Ammon's horn (tissue), 1 donor: Measurements from ENCODE around the gene ECE1.
A peak's percentile ranks its signal among the peaks of the same experiment; 100 is the strongest.

Source experiments
- DNase-seq: peaks from one replicate; pipeline ENCODE4 v3.0.0-alpha.2; 2016; ENCODE audit warnings: low spot score

ECE1 gene

DNA sequence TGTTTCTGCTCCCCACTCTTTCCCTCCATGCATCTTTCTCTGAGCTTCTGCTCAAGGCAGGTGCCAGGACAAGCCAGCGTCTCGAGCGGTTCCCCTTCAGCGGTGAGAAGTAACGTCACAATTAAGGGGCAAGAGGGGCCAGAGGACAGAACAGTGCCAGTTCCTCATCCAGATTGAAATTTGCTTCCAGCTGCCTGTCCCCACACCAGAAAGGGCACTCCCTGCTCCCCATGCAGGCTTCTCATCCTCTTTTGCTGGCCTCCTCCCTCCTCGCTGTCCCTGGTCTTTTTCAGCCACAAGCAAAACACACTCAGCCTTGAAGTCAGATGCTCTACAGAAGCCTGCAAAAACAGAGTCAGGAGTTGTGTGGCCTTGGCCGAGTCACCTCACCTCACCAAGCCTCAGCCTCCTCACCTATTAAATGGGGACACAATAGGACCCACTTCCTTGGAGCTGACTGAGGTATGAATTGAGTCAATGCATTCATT lies 35.0 kb upstream of the ECE1 start:
- no peak for DNase-seq

DNA sequence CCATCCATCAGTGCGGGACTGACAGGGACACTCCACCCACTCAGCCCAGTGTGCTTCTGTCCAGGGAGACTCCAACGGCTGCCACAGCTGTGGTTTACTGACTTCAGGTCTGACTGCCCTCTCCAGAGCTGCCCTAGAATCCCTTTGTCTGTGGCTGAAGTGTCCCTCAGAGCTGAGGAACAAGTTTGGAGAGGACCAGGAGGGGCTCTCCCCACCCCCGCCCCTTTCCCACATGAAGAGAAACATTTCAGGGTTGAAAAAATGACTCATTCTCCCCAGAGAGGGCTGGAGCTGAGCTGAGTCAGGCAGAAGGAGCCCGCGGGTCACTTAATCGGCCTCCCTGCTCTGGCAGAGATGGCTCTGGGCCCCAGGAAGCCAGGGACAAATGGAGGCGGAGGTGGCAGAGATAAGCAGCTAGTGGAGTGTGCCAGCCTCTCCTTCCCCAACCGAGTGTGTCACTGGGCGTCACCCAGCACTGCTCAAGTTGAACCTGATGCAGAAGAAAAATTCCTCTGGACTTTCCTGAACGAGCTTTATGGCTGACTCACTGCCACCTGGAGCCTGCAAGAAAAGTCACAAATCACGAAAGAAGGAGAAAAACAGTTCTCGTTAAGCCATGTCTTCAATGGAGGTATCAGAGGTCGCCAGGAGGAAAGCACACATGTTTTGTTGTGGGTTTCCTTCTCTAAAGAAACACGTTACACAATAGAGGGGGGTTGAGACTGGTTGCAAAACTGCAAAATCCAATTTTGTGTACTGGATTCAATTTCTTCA lies 34.3 kb upstream of the ECE1 start:
- DNase-seq: no peak

DNA sequence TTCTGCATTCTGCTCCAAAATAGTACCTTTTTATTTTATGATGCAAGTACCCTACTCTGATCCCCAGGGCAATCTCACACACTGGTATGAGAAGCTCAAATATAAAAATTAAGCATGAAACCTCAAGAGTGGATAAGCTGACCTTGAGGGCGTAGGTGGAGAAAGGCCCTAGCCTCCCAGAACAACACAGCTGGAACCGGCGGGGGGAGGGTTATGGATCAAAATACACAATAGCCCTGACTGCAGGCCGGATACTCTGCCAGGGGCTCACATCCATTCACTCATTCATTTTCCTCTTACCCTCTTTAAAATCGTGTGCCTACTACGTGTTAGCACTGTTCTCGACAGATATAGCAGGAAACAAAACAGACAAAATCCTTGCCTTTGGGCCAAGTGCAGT lies 32.8 kb upstream of the ECE1 start:
- DNase-seq: no peak

DNA sequence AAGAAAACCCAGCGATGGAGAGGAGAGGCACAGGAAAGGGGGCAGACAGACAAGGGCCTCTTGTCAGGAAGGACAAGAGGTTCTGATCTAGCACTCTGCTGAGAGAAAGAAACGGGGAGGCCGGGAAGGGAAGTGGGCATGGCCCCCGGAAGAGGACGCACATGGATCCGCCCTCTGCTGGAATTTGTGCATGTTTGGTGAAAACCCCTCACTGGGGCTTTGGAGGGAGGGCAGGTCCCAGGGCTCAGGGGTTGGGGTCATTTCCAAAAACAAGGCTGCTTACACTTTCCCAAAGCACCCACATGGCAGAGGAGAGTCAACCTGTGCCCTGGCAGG lies 32.4 kb upstream of the ECE1 start:
- no peak for DNase-seq

DNA sequence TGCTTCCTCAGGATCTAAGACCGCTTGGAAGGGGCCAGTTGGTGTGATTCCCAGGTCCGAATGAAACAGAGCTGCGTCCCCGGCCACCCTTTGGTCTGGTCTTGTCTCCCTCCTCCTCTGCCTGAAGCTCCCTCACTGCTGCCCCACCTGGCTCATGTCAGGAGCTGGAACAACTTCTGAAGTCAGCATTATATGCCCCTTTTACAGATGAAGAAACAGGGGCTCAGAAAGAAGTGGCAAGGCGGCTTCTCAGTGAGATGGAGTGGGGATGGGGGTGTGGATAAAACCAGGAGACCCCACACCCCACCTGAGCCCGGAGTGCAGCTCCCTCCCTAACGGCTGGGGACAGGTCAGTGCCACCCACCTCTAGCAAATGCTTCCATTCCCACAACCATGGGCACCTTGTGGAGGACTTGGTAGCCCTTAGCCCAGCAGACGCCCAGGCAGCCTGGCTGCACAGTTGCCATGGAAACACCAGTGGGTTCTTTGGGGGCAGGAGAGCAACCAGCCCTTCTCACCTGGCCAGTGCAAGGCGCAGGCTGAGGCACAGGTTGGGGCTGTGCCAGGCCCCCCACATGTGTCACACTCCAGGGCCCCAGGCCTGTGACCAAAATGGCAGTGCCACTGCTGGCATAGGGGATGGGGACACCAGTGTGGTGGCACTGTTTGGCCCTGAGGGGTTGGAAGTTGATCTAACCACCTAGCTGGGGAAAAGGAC lies 31.9 kb upstream of the ECE1 start:
- DNase-seq: no peak

DNA sequence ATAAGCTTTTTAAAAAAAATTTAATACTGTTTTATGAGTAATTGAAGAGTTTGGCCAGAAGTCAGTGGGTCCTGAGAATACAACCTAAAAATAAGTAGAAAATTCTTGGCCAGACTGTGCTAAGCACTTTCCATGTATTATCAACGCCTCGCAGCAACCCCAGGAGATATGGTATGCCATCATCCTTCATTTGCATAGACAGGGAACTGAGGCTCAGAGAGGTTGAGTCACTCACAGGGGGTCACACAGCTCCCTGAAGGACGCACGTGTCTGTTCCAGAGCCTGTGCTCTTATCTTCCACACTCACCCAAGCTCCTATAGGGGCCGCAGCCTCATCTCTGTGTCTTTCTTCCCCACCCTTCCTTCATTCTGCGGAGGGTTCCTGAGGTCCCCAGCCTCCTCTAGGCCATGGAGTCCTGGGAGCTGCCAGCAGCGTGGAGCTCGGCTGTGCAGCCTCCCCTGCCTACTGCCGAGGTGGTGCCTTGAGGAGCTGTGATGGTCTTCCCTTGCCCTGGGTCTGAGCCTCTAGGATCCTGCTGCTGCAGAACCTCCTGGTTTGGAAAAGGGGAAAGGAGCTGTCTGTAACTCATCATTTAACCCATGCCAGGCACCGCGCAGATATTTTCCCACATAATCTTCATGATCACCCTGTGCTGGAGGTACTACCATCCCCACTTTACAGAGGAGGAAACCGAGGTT lies 30.3 kb upstream of the ECE1 start:
- no peak for DNase-seq

DNA sequence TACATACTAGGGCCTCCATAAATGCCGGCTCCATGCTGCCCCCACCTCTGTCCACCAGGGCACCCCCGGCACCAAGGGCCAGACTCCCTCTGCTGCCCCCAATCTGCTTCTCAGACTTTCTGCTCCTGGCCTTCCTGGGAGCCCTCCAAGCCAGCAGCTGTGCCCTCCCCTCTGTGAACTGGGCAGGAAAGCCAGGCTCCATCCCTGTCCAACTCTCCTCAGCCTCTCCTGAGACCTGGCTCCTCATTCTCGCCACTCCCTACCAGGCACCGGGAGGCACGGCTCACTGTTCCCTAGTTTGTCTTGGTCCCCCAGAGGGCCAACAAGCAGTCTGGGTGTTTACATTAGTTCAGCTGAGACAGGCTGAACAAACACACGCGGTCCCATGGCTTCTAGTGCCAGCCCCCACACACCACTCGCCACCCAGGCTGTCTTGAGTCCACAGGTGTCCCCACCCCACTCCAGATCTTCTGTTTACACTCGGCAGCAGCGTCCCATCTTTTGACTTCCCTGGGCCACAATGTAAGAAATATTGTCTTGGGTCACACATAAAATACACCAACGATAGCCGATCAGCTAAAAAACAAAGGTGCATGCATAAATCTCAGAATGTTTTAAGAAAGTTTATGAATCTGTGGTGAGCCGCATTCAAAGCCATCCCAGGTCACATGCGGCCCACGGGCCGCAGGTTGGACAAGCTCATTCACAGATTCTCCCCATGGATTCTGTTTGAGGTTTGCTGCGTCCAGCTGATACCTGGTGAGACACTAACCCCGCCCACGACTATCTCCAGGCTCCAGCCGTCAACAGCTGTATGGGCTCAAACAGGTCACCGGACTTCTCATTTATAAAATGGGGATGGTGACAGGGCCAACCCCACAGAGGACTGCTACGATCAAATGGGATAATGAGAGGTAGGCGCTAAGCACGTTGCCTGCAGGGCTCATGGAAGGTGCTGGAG lies 29.5 kb upstream of the ECE1 start:
- no peak for DNase-seq

DNA sequence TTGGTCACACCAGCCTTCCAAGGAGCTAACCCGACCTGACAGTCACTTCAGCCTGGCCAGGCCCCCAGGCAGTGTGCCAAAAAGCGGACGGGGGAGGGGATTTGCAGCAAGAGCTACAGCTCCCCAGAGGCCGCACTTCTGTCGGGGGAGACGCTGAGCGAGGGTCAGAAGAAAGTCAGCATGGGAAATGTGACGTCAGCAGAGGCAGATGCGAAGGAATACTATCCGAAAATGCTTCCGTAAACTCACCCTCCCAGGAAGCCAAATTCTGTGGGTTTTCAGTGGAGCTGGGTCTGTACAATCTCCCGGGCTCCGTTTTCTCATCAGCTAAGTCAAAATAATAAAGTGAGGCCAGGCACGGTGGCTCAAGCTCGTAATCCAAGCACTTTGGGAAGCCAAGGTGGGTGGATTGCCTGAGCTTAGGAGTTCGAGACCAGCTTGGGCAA lies 28.5 kb upstream of the ECE1 start:
- no peak for DNase-seq

DNA sequence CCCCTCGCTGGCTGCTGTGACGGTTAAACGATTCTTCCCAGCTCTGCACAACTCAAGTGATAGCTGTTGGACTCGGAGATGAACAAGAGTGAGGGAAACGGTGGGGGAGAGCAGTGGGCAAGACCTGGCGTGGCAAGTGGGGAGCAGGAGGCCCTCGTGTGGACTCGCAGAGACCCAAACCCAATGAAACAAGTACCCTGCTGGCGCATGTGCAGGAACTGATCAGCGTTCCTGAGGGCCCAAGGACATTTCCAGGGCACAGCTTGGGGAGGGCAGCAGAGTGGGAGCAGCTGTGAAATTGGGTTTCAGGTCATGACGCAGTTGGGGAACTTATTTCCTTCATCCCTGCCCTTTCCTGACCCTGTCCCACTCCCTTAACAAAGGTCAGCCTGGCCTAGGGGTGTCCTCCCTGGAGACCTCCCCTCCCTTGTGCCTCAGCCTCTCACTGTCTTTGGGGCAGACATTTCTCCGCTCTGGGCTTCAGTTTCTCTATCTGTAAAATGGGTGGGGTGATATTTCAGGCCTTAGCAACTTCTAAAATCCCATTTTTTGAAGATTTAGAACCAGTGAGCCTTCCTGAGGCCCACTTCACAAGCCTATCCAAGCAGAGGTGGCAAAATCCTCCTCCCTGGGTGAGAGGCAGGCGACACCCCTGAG lies 27.9 kb upstream of the ECE1 start:
- no peak for DNase-seq

DNA sequence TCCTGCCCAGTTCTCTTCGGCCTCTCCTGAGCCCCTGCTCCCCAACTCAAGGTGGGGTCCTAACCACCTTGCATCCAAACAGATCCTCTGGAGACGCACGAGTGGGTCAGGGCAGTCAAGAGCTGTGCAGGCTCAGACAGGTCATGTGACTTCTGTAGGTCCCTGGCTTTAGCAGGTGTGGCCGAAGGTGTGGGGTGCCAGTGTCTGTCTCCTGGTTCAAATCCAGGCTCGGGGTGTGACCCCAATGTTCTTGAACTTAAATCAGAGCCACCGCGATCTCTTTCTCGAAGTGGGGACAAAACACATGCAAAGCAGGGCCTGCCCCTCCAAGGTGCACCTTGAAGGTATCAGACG lies 27.4 kb upstream of the ECE1 start:
- DNase-seq: no peak

DNA sequence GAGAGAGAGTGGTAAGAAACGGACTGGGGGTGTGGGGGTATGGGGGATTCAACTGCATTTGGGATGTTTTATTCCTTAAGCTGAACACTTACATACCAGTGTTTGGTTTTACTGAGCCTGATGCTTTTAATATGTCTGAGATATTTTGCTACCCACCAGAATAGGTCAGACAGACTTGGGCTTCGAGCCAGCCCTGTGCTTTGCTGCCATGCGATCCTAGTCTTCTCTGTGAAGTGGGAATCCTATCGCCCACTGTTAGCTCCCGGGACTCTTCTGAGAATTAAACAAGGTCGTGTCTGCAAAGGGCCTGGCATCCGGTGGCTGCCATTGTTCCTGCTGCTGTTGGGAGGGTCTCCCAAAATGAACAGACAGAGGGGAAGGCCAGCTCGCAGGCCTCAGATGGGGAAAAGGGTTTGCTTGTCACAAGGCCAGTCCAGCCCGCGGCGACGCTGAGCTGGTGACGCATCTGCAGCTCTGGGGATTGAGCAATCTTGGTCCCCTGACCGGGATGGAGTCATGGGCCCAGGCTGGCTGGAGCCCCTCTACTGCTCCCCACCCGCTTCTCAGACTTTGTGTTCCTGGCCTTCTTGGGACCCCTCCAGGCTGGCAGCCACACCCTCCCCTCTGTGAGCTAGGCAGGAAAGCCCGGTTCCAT lies 26.9 kb upstream of the ECE1 start:
- DNase-seq: peak; percentile 73

DNA sequence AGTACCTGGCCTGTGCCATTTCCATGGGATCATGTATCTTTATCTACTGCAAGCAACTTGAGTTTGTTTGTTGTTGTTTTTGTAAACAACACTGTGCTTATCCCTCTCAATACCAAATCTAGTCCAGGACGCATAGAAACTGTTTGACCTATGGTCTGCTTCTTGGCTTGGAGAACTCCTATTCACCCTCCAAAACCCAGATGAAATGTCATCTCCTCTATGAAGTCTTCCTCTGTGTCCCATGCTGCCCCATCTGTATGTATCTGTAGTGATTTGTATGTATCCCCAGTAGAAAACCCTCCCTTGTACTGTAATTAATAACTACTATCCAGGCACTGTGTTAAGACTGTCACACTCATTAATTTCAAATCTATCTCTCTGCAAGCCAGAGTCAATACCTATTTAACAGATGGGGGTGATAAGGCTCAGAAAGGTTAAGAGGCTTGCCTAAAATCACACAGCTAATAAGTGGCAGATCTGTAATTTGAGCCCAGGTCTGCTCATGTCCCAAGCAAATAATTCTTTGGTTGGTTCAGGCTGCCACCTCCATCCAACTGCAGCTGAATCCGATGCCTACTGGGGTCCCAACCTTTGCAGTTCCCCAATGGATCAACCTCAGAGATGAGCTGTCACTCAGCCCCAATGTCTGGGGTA lies 24.6 kb upstream of the ECE1 start:
- no peak for DNase-seq

DNA sequence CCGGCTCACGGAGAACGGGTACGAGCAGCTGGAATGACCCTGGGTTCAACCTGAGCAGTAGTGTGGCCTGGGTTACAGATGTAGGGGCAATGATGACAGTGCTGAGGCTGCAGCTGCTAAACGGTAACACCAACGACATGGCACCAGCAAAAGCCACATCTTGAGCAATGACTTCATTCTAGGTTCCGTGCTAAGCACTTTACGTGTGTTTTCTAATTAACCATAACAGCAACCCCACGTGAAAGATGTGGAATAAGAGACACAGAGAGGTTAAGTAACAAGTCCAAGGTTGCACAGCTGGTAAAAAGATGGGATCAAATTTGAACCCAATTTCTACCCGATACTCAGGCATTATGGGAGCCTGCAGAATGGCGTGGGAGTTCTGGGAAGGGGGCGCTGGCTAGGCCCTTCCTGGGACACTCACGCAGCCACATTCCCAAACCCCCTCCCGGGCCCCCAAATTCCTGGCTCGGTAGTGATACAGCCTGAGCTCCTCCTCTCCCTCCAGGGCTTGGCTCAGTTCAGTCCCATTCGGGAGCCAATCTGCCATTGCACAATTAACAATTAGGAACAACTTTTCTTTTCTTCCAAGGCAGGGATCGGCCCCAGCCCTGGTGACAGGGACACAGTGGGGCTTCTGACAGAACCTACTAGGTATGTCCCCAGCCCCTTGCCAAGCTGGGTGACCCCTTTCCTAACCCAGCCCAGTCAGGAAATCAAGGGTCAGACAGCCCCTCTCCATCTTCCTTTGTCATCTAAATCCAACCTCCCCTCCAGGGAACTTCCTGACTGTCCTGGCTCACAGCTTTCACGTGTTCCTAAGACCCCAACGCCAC lies 23.8 kb upstream of the ECE1 start:
- no peak for DNase-seq

DNA sequence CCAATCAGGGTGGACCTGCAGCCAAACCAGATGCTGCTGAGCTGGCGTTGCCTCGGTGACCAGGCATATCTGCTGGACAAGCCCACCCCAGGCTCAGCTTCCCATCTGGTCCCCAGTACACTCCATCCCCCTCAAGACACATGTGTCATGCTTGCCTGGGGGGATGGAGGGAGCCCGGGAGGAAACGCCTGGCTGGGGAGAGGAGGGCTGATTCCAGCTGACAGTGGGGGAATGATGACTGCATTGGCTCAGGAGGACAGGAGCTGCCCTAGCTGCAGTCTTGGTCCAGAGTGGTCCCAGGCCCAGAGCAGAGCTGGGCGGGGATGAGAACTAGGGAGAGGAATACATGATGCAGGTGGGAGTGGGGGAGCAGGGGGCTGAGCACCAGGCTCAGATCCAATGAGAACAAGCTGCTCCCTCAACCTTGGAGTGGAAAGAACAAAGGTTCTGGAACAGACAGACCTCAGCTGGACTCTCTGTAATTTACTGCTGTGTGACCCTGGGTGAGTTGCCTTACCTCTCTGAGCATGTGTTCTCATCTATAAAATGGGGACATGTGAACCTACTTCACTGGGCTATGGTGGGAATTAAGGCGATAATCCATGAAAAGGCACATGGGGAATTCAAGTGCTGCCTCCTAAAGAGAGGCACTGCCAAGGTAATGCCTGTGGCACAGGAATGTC lies 23.1 kb upstream of the ECE1 start:
- no peak for DNase-seq

DNA sequence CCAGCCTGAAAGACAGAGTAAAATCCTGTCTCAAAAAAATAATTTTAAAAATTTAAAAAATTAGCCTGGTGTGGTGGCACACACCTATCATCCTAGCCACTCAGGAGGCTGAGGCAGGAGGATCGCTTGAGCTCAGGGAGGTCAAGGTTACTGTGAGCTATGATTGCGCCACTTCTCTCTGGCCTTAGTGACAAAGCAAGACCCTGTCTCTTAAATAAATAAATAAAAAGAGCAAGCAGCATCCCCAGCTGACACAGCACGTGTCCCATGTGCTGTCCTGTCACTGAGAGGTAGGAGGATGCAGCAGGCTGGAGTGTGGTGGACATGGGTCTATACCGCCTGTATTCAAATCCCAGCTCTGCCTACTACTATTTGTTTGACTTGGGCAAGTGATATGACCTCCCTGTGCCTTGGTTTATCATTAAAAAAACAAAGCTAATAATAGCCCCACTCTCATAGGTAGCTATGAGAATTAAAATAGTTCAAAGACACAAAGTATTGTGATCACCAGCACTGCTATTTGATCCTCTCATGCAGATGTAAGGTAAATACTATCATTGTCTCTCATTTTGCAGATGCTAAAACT lies 22.2 kb upstream of the ECE1 start:
- DNase-seq: no peak

DNA sequence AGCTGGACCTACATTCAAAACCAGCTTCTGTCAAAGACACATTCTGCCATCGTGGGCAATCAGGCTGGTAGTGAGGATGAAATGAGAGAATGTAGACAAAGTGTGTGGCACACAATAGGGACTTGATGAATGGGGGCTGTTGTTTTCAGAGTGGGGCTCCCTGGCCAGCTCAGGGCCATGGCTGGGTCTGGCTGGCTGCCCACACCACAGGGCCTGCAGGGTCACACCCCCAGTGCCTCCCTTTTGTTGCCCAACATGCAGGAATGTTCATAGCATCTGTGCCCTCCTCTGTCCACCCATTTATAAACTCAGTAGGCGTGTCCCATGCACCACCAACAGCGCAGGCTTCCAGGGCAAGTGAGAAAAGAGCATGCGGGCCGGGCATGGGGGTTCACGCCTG lies 20.8 kb upstream of the ECE1 start:
- DNase-seq: peak; percentile 94

DNA sequence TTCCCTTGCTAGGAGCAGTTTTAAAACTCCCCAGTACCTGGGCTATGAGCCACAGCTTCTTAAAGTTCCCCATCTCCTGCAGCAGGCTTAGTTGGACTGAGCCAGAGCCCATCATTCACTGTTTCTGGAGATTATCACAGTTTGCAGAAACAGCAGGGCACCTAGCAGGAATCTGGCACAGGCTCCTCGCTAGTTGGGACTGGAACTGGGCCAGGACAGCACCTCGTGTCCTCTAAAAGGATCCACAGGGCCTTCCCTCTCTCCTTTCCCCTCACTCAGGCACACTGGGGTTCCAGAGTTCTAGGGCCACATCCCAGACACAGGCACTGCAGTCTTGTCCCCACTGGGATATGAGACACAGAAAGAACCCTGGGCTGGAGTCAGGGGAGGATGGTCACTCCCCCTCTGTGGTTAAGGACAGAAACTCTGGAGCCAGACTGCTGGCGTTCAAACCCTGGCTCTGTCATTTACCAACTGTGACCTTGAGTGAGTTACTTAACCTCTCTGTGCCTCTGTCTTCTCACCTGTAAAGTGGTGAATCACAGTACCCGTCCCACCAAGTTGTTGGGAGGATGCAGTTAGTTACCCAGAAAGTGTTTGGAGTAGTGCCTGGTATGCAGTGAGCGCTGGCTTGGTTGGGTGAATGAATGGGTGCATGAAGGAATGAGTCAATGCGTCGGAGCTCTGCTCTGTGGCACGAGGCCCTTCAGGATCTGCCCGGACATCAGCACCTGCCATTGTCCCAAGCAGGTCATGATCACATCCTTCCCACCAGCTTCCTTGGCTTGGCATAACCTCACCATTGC lies 18.8 kb upstream of the ECE1 start:
- DNase-seq: no peak

DNA sequence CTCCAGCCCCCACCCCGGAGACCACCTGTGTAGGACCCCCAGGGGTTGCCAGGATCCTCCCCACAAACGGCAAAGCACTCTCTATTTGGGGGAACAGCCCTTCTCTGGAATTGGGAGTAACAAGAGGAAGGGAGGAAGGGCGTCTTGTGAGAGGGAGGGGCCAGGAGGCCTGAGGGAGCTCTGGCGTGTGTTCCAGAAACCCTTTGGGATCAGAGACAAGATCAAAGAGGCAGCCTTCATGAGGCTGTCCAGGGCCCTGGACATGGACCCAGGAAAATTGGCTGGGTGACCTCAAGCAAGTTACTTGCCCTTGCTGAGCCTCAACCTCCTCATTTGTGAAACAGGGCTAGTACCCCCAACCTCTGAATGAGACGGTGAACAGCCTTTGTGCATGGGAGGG lies 18.1 kb upstream of the ECE1 start:
- DNase-seq: no peak
